Measurements from ENCODE around the gene FRMD6.

FRMD6 gene

GRCh38 chr14:51663783-51664326 is 12.1 kb downstream of the FRMD6 start:
- in situ Hi-C loops (cut with MboI; ENCODE audit: low sequenced_read_pairs) = no loop called here

- in situ Hi-C loops (cut with MboI; ENCODE audit: low sequenced_read_pairs) = no loop called here
Observed at GRCh38 chr14:51666070-51666469, 14.4 kb downstream of the FRMD6 start.

- in situ Hi-C loops (cut with MboI; ENCODE audit: low sequenced_read_pairs) = no loop called here
Observed at GRCh38 chr14:51666826-51667225, 15.1 kb downstream of the FRMD6 start.

GRCh38 chr14:51668870-51669269 is 17.2 kb downstream of the FRMD6 start:
- in situ Hi-C loops (cut with MboI; ENCODE audit: low sequenced_read_pairs) = no loop called here

- in situ Hi-C loops (cut with MboI; ENCODE audit: low sequenced_read_pairs) = no loop called here
Observed at GRCh38 chr14:51674294-51675002, 22.7 kb downstream of the FRMD6 start.

GRCh38 chr14:51676549-51676948 is 24.8 kb downstream of the FRMD6 start:
- in situ Hi-C loops (cut with MboI; ENCODE audit: low sequenced_read_pairs) = no loop called here

GRCh38 chr14:51677266-51677665 is 25.6 kb downstream of the FRMD6 start:
- in situ Hi-C loops (cut with MboI; ENCODE audit: low sequenced_read_pairs) = no loop called here

- in situ Hi-C loops (cut with MboI; ENCODE audit: low sequenced_read_pairs) = no loop called here
Observed at GRCh38 chr14:51677738-51678137, 26.0 kb downstream of the FRMD6 start.

- in situ Hi-C loops (cut with MboI; ENCODE audit: low sequenced_read_pairs) = no loop called here
Observed at GRCh38 chr14:51680031-51680430, 28.3 kb downstream of the FRMD6 start.

GRCh38 chr14:51681411-51681810 is 29.7 kb downstream of the FRMD6 start:
- in situ Hi-C loops (cut with MboI; ENCODE audit: low sequenced_read_pairs) = no loop called here

- in situ Hi-C loops (cut with MboI; ENCODE audit: low sequenced_read_pairs) = no loop called here
Observed at GRCh38 chr14:51682411-51682810, 30.7 kb downstream of the FRMD6 start.

GRCh38 chr14:51684760-51685159 is 33.0 kb downstream of the FRMD6 start:
- in situ Hi-C loops (cut with MboI; ENCODE audit: low sequenced_read_pairs) = no loop called here

GRCh38 chr14:51691176-51691575 is 39.5 kb downstream of the FRMD6 start:
- in situ Hi-C loops (cut with MboI; ENCODE audit: low sequenced_read_pairs) = no loop called here

GRCh38 chr14:51692646-51693045 is 40.9 kb downstream of the FRMD6 start:
- in situ Hi-C loops (cut with MboI; ENCODE audit: low sequenced_read_pairs) = no loop called here

- in situ Hi-C loops (cut with MboI; ENCODE audit: low sequenced_read_pairs) = no loop called here
Observed at GRCh38 chr14:51697848-51698247, 46.1 kb downstream of the FRMD6 start.

- in situ Hi-C loops (cut with MboI; ENCODE audit: low sequenced_read_pairs) = no loop called here
Observed at GRCh38 chr14:51701951-51702350, 50.2 kb downstream of the FRMD6 start.

GRCh38 chr14:51703787-51704186 is 52.1 kb downstream of the FRMD6 start:
- in situ Hi-C loops (cut with MboI; ENCODE audit: low sequenced_read_pairs) = no loop called here

GRCh38 chr14:51704545-51704944 is 52.8 kb downstream of the FRMD6 start:
- in situ Hi-C loops (cut with MboI; ENCODE audit: low sequenced_read_pairs) = no loop called here

GRCh38 chr14:51707327-51707726 is 55.6 kb downstream of the FRMD6 start:
- in situ Hi-C loops (cut with MboI; ENCODE audit: low sequenced_read_pairs) = no loop called here

GRCh38 chr14:51711505-51711904 is 59.8 kb downstream of the FRMD6 start:
- in situ Hi-C loops (cut with MboI; ENCODE audit: low sequenced_read_pairs) = no loop called here

GRCh38 chr14:51715250-51715649 is 63.5 kb downstream of the FRMD6 start:
- in situ Hi-C loops (cut with MboI; ENCODE audit: low sequenced_read_pairs) = no loop called here

GRCh38 chr14:51715742-51716141 is 64.0 kb downstream of the FRMD6 start:
- in situ Hi-C loops (cut with MboI; ENCODE audit: low sequenced_read_pairs) = no loop called here

GRCh38 chr14:51716610-51717009 is 64.9 kb downstream of the FRMD6 start:
- in situ Hi-C loops (cut with MboI; ENCODE audit: low sequenced_read_pairs) = no loop called here

All from HL-60/S4 (cell line).